ENCODE data around the gene TSPAN4.

The TSPAN4 gene

DNA sequence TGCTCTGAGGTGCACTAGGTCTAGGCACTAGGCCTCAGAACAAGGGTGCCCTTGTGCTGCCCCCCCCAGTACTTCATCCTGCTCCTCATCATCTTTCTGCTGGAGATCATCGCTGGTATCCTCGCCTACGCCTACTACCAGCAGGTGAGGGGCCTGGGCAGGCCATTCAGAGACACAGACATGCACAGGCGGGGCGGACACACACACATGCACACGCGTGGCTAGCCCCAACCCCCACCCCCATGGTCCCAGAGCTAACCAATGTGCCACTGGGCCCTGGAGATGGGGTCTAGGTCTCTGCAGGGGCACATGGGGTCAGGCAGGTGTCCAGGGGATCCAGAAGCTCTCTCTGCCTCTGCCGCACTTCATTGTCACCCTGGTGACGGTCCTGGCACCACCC is 6.0 kb upstream of the TSPAN4 start:
- no peak for DNase-seq

DNA sequence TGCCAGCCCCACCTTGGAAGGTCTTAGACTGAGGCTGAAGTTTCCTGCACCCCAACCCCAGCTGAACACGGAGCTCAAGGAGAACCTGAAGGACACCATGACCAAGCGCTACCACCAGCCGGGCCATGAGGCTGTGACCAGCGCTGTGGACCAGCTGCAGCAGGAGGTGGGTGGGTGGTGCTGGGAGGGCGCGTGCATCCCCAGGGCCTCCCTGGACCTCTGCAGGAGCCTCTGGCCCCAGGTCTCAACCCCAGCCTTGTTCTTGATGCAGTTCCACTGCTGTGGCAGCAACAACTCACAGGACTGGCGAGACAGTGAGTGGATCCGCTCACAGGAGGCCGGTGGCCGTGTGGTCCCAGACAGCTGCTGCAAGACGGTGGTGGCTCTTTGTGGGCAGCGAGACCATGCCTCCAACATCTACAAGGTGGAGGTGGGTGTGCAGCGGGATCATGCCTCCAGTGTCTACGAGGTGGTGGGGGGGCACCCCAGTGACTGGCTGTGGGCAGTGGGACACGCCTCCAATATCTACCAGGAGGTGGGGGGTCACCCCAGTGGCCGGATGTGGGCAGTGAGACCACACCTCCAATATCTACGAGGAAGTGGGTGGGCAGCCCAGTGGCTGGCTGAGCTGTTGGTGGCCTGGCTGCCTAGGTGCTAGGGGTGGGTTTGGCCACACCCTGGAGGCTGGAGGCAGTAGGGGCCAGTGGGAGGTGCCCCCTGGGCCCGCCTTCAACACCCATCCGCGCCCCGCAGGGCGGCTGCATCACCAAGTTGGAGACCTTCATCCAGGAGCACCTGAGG is 5.3 kb upstream of the TSPAN4 start:
- DNase-seq, result no peak

DNA sequence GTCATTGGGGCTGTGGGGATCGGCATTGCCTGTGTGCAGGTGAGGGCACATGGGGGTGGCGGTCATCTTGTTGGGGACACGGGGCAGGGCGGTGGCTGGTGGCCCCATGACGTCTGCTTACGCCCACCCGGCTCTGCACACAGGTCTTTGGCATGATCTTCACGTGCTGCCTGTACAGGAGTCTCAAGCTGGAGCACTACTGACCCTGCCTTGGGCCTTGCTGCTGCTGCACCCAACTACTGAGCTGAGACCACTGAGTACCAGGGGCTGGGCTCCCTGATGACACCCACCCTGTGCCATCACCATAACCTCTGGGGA is 4.7 kb upstream of the TSPAN4 start:
- no peak for DNase-seq

DNA sequence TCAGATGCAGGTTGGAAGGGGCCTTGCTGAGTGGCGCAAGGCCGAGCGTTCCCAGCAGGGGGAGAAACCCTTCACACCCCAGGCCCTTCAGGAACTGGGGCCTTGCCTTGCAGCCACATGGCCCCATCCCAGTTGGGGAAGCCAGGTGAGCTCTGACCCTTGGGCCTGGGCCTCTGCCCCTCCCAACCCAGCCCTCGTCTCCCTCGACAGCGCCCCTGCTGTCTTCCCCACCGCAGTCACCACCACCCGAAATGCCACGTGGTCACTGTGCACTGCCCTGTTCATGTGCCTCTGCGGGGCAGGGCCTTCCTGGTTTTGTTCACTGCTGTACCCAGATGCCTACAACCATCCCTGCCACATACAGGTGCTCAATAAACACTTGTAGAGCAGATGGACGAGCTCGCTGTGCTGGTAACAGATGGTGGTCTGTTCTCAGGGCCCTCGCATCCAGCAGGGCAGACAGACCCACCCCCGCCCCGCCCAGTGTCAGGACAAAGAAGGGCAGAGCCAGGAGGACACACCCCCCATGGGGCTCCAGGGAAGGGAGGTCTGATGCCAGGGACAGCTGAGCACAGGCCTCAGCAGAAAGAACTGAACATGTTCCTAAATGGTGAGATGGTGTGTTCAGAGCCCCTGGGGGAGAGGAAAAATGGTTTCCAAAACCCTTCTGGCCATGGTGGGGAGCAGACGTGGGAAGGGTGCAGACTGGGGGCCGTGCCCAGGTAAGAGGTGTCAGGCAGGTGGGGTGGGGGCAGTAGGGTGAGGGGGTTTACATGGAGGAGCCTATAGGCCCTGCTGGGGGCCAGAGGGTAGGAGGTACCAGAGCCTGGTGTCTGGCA is 4.0 kb upstream of the TSPAN4 start:
- DNase-seq, result no peak

DNA sequence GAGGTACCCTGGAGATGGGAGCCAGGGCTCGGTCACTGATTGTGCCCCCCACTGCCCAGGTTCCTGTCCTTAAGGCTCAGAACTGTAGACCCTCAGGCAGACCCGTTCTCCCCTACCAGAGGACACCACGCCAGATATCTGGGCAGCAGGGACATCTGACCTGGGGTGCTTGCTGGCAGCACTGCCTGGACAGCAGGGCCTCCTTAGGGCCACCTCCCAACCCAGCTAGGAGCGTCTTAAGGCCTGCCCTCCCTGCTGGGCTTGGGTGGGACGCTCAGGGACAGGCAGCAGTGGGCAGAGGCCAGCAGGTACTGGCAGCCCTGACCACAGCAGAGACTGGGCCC is 3.4 kb upstream of the TSPAN4 start:
- DNase-seq, result no peak

DNA sequence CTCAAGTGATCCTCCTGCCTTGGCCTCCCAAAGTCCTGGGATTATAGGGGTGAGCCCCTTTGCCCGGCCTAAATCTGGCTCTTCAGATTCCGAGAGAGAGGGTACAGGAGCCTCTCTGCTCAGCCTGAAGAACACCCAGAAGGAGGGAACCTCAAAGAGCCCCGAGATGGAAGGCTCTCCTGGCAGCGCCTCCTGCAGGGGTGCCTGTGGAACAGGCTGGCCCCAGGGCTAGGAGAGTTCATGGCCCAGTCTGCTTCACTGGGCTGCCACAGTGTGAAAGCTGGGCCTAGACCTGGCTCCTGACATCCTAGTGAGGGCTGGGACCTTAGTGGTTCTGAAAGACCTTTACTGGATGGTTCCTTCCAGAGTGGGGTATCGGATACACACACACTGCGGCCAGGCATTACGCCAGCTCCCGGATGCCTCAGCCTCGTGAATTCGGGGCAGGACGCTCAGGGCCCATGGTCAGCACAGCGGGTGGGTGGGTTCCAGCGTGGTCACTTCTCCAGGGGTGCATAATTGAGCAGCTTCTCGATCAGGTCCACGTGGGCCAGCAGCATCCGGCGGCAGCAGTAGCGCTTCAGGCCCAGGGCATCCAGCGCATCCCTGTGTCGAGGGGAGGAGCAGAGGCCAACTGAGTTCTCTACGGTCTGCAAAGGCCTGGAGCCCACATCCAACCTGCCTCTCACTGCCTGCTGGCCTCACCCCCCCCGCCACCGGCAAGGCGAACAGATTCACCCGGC is 2.6 kb upstream of the TSPAN4 start:
- DNase-seq, result no peak

DNA sequence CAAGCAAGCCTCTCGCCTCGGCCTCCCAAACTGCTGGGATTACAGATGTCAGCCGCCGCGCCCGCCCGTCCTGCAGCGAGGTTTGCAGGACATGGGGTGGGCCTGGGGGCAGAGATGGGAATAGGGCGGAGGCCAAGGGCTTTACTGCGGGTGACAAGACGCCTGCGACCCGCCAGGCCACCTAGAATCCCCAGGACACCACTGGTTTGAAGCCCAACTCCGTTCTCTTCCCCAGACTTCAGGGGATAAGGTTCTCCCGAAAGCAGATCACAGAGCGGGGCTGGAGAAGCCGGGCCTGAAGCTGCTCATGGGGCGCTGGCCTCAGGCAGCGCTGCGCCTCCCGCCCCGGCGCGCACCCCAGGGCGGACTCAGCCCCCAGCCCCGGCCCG is 677 bp upstream of the TSPAN4 start:
- no peak for DNase-seq

DNA sequence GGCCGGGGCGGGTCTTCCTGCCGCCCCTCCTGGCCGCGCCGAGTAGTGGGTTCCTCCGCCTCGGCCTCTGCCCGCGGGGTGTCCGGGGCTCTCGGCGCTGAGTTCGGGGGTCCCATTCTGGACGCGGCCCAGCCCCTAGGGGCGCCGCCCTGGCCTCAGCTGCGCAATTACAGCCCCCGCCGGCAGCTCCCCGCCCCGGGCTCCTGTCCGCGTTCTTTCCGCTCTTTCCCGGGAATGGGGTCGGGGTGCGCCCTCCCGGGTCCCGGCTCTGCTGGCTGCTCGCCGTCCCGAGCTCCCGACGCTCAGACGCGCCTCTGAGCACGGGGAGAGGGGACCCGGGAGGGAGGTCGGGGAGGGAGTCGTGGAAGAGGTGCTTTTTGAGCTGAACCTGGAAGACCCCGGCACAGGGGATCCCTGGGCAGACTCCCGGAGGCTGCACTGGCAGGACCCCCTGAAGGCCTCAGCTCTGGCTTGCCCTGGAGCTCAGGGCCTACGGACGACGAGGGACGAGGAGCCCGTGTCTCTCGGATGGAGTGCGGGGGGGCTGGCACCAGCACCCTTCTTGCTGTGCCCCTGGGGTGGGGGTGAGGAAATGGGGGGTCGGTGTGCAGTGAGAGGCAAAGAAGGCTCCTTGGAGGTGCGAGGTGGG is 558 bp downstream of the TSPAN4 start:
- DNase-seq, result no peak

DNA sequence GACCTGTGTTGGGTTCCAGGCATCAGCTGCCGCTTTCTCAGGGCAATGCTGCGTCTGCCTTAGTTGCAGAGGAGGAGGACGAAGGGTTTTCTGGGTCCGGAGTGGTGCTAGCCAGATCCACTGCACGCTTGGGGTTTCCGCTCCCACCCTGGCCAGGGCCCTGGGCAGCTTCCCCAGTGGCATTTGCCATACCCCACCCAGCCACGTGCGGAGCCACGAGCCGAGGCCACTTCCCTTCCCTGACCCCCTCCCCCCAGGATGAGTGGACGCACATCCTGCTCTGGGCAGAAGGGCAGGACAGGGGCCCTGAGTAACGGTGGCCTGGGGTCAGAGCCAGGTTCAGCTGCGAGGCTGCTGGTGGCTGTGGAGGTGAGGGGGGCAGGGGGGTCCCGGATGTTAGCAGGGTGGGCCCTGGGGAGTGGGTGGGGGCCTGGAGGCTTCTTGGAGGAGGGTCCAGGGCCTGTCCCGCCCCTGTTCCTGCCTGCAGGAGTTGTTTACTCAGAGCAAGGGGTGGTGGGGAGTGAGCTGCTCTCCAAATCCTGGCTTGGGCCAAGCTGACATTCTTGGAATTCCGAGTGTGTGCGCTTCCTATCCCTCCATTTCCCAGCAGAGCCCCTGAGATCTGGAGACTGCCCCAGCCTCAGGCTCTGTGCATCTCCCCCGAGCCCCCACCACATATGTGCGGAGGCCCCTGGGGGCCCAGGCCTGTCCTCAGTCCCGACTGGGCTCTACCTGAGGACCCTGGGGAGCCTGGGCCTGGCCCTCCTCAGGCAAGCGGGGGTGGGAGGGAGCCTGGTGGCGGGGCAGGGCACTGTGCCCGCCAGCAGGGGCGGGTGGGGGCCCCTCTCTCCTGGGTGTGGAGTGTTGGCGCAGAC is 1.4 kb downstream of the TSPAN4 start:
- no peak for DNase-seq

DNA sequence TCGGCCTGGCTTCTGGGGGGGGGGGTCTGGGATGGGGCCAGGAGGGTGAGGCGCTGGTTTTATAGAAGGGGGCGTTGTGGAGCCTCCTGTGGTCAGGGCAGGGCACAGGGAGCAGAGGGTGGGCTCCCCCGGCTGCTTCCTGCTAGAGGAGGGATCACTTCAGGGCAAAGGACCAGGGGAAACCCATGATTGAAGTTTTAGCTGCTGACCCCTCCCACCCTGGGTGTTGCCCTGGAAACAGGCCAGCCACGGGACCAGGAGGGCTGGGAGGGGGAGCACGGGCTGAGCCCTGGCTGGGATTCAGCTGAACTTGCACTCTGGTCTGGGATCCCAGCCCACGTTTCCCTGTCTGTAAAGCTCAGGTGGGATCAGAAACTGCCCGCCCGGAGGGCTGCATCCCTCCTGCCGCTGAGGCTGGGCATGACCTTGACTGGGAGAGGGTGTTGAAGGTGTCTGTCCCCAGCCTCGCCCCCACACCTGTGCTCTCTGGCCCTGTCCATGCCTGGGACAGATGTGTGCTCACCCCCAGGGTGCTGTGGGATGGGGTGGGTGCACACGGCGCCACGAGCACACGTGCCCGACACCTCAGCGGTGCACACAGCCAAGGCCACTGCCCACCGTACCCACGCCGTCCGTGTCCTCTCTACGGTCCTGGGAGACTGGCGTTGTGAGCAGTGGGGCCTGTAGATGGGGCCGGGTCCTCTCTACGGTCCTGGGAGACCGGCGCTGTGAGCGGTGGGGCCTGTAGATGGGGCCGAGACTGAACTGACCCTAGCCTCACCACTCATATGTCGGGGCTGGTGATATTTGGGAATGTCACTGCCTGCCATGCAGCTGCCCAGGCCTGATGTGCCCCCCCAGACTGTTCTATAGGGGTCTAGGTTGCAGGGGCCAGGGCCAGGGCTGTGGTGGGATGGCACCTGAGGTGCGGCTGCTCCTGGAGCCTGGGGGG is 2.3 kb downstream of the TSPAN4 start:
- DNase-seq, result no peak

DNA sequence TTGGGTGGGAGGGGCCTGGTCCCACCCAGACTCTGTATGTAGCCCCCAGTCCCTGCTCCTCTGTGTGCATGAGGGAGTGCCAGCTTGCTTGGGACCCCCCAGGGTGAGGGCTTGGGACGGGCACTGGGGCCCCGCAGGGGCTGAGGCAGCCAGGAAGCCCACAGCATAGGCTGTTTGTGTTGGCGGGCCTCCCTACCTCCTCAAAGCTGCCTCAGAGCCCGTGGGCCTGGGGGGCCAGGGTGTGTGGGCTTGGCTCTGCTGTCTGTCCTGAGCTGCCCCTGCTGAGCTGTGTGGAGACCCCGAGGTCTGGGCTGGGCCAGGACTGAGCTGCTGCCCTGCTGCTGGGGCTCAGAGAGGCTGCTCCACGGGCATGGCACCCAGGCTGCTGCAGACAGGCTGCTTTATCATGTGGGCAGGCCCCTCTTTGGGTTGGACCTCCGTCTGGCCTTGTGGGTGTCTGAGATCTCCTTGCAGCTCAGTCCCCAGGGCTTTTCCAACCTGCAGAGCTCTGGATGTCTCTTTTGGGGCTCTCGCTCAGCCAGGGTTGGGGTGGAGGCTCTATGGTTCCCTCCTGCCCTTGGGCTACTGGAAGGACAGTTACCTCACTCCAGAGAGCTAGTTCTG is 3.3 kb downstream of the TSPAN4 start:
- no peak for DNase-seq

DNA sequence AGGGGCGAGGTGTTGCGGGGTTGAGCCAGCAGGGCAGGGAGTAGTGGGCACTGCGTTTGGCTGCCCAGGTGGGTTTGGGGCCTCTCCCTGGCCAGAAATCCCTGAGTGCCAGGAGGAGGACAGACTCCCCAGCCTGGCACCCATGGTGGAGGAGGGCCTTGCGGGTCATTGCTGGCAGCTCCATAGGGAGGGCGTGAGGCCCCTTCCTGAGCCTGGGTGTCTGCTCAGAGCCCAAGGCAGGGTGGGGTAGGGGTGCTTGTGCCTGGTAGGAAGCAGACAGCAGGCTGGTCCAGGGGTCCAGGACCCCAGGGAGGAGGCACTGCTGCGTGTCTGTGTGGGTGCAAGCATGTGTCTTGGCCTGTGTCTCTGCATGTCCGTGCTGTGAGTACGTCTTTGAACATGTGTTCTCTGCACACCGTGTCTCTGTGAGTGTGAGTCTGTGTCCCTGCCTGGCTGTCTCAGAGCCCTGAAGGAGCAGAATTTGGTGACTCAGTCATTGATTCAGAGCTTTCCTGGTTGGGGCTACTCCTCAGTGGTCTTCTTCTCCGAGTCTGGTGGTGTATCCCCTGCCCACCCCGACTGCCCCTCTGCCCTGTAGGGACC is 3.9 kb downstream of the TSPAN4 start:
- DNase-seq, result no peak

DNA sequence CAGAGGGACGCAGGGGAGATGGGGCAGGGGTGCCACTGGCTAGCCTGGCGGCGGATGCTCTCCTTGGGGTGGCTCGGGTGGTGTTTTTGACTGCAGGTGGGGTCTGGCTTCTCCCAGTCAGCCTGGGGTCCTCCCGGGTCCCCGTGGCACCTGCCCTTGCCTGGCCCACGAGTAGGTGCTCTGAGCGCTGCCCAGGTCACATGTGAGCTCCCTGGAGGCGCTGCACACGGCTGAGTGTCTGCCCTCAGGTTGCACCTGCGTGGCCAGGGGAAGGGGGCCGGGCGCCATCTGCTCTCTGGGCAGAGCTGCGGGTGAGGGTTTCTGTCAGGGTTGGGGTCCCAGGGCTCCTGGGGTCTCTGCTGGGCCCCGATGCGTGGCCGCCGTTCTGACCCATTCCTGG is 5.2 kb downstream of the TSPAN4 start:
- DNase-seq, result no peak

DNA sequence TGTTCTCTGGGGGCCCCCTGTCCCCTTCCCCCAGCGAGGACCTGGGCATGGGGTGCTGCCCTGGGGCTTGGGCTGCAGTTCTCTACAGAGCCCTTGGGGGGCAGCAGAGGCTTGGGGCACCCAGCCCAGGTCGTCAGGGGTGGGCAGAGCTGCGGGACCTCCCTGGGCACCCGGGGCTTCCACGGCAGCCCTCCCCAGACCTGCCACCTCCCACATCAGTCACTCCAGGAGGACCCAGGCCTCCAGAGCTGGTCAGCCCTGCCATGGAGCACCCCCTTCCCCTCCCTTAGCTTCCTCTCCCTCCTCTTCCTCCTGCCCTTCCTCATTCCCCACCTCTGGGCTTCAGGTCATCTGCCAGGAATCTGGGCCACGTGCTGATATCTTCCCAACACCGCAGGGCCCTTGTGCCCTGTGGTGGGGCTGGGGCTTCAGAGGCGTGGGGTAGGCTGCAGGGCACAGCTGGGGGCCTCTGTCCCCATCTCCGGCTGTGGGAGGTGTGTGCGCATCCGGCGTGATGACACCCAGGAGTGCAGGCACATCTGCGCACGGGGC is 5.8 kb downstream of the TSPAN4 start:
- DNase-seq, result peak; percentile 73

DNA sequence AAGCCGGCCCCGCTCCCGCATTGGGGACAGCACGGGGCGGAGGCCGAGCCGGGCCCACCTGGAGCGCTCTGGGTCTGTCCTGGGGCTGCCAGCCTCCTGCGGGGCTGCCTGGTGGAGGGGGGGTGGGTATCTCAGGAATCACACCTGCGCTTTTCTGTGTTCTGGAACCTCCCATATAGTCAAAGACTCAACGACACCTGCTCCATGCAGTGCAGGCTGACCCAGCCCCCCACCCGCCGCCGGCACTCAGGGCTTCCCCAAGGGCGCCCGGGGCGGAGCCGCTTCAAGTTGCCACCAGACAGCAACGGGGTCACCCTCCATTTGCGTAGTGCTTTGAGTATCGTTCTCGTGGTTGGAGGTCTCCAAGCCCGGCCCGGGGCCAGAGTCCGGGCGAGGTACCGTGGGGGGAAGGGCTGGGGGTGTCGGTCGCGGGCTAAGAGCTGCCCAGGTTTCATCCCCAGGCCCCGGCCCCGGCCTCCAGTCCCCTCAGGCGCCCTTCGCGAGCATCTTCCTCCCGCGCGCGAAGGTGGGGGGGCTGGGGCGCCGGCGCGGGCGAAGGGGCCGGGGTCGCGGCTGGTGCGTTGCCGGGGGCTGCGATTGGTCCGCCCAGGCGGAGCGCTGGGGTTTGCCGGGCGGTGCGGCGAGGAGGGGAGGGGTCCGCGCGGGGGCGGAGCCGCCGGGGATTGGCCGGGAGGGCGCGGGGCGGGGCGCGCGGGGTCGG is 6.6 kb downstream of the TSPAN4 start:
- no peak for DNase-seq

DNA sequence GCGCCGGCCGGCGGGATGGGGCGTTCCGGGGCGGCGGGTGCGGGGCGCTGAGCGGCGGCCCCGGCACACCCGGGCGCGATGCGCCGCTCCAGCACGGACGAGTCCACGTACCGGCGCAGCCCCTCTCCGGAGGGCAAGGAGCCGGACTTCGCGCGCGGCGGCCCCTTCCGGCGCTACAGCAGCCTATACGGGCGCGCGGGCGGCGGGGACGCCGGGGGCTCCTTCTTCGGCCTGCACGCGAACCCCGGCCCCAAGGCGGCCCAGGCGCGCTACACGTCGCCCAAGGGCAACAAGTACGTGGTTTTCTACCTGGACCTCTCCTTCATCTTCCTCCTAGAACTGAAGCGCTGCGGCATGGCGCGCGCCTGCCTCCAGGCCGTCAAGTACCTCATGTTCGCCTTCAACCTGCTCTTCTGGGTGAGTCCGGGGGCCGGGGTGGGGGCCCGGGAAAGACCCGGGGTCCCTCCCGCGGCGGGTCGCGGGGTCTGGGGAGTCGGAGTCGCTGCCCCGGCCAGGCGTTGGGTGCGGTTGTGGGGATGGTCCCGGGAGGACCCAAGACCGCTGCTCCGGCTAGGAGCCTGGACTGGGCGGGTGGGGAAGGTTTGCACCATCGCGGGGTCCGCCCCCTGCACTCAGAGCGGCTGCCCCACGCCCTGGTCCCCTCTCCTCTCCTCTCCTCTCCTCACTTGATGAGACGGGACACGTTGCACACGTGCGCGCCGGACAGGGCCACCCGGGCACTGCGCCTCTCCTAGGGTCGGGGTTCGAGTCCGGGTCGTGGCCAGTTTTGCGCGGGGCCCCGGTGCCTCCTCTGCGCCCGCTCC is 7.5 kb downstream of the TSPAN4 start:
- no peak for DNase-seq

DNA sequence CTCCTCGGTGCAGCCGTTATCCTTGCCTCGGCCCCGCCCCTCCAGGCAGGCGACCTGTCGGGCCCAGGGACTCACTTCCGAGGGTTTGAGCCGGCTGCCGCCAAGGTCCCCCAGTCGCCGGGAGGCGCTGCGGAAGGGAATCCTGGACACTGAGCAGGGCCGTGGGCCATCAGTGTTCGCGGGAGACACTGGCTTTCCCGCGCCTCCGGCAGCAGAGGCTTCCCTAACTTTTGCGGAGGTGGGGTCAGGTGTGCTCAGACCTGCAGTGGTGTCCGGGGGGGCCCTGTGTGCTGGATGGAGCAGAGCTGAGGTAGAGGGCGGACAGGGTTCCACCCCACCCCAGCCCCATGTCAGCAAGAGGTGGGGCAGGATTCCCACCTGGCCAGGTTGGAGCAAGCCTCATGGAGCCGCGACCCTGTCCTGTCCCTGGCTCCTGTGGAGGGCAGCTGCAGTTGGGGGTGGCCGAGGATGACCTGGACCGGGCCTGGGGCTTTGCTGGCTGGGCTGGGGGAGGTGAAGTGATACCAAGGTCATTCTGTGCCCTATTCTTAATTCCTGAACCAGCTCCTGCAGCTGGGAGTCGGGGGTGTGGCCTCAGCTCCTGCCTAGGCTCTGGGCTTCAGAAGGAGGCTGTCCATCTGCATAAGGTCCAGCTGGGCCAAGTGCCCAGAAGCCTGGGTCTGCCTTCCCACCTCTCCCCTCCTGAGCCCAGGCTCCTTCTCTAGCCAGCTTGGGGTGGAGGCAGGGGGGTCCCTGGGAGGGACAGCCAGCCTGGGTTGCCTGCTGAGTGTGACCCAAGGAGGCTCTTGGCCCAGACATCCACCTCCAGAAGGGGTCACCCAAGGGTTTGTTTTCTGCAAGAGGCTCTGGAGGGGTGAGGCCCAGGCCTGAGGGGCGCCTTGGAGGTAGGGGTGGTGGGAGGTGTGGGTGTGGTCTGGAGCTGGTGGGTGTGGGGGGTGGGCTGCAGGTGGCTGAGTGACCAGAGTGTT is 8.4 kb downstream of the TSPAN4 start:
- DNase-seq, result no peak

Measured in activated CD8-positive, alpha-beta memory T cell treated with anti-CD3 and anti-CD28 coated beads, Interleukin-2, amount 50 U/mL, for 4 hours (primary cell).